Adrenal gland (tissue), 5 donors: Measurements from ENCODE around the gene ENO4.

Source experiments
- CTCF ChIP-seq, 6 experiments: fragments of 450-650 bp in 4 of 6; fragments of 200-600 bp in 2 of 6; sonication (generic) in 1 of 6; IDR thresholded peaks; 1 replicate in 5 of 6; 2 replicates in 1 of 6; pipeline versions ENCODE4 v1.5.1 to v1.8.0; 2016 to 2021; ENCODE audit warnings: antibody characterized with exemption in 6 of 6, mild to moderate bottlenecking in 2 of 6, moderate library complexity in 1 of 6
- POLR2A ChIP-seq, 2 donors: fragments of 450-650 bp; IDR thresholded peaks; one replicate each; pipeline ENCODE4 v1.6.1; 2017; ENCODE audit warnings: antibody characterized with exemption in 2 of 2, mild to moderate bottlenecking in 2 of 2, moderate library complexity in 1 of 2
- donor health status: DM: no; HTN: no; CAD: no.

- TF ChIP-seq CTCF (IDR thresholded peaks at IDR 0.05) (no peak), POLR2A (IDR thresholded peaks at IDR 0.05) (no peak)
Measured at GRCh38 chr10:116845823-116846222, 3.5 kb upstream of the ENO4 start.
